ENCODE data around the gene MAML3. TPM values are rescaled to one million over a fixed set of nuclear protein-coding genes. Genes with fewer than 3 reads are reported as not detected.
A peak's percentile ranks its signal among the peaks of the same experiment; 100 is the strongest.

Gene MAML3
- total RNA-seq, 1 donor from 2014 or later: 0.79 TPM

DNA sequence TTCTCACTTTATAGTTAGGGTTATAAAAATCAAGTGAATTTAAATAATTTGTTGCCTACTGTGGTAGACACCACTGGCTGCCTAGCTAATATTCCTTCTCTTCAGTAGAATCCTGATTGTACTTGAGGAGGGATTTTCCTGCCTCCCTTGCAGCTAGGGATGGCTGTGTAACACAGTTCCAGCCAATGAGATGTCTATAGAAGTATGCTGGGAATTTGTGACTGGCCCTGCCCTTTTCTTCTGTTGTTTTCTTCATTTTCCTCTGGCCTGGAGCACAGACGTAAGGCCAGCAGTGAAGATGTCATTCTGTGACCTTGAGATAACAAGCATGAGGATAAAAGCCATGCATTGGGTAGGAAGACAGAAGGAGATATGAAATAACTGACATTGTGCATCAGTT lies 343.3 kb downstream of the MAML3 start:
- DNase-seq (ENCODE audit: low read depth) (no peak), FAIRE-seq (no peak)
- TF ChIP-seq, protein P1, sequence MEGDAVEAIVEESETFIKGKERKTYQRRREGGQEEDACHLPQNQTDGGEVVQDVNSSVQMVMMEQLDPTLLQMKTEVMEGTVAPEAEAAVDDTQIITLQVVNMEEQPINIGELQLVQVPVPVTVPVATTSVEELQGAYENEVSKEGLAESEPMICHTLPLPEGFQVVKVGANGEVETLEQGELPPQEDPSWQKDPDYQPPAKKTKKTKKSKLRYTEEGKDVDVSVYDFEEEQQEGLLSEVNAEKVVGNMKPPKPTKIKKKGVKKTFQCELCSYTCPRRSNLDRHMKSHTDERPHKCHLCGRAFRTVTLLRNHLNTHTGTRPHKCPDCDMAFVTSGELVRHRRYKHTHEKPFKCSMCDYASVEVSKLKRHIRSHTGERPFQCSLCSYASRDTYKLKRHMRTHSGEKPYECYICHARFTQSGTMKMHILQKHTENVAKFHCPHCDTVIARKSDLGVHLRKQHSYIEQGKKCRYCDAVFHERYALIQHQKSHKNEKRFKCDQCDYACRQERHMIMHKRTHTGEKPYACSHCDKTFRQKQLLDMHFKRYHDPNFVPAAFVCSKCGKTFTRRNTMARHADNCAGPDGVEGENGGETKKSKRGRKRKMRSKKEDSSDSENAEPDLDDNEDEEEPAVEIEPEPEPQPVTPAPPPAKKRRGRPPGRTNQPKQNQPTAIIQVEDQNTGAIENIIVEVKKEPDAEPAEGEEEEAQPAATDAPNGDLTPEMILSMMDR (IDR thresholded peaks at IDR 0.05; ENCODE audit: insufficient read depth, low read length, severe bottlenecking): no peak
- no peak overlapping the region for H3K4me3 ChIP-seq (ENCODE audit: low read depth, low read length)
- no peaks in the 10 kb centered on the region for H3K36me3 ChIP-seq (ENCODE audit: control insufficient read depth, insufficient read depth, low read length)
- no peaks in the 10 kb centered on the region for H3K27me3 ChIP-seq (ENCODE audit: control insufficient read depth, insufficient read depth, low read length)

DNA sequence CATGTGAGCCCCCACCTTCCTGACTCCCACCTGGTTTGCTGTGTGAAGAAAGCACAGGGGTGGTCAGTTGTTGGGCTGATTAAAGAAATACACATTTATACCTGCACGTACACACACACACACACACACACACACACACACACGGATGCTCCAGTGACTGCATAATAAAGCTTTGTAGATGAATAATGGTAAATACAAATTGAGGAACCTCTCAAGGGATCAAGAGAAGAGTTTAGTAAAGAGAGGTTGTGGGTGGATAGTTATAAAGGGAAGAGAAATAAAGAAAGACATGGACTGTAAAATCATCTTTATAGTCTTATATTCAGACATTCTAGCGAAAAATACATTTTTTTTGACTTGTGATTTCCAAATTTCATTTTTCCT lies 344.2 kb downstream of the MAML3 start:
- DNase-seq (ENCODE audit: low read depth) (no peak), FAIRE-seq (no peak)
- no peaks in the 10 kb centered on the region for H3K27me3 ChIP-seq (ENCODE audit: control insufficient read depth, insufficient read depth, low read length)
- TF ChIP-seq, protein P1 (IDR thresholded peaks at IDR 0.05; ENCODE audit: insufficient read depth, low read length, severe bottlenecking): no peak
- H3K36me3 ChIP-seq (ENCODE audit: control insufficient read depth, insufficient read depth, low read length): no peaks in the 10 kb centered on the region
- no peak overlapping the region for H3K4me3 ChIP-seq (ENCODE audit: low read depth, low read length)

DNA sequence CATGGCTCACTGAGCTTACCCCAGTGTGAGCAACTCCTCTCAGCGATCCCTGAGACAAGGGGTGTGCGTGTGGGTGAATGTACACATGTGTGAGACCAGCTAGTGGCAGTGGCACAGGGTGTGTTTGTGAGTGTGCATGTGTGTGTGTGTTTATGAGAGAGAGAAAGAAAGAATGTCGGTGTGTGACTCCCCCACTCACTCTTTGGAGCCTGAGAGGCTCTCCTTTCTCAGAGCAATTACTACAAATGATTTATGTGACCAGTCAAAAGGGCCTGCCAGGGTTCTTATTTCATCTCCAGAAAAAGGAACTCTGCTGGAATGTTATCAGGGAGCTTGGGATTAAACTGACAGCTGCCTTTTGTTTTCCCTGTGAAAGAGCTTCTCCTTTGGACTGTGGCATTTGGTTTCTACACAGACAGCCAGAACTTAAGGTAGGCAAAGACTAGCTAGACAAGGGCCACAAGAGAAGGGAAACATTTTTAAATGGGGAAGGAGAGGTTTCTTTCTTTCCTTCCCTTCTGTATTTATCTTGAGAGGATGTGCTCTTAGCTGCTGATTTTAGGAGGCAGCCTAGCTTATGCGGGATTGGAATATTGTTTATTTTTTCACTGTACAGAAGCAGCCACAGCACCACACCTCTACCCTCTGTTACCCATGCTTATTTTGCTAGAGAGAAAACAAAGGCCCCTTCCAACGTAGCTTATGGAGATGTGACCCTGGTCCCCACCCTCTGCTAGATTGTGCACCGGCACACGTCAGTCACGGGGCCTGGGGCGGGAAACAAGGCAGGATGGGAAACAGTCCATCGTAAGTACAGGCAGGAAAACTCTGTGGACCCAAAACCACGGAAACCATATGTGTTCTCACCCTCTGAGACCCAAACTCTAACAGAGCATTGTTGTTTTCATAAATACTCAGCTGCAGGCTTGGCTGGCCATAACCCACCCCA lies 344.9 kb downstream of the MAML3 start:
- Histone ChIP-seq H3K36me3 (ENCODE audit: control insufficient read depth, insufficient read depth, low read length) (no peaks in the 10 kb centered on the region), H3K4me3 (ENCODE audit: low read depth, low read length) (no peak overlapping the region), H3K27me3 (ENCODE audit: control insufficient read depth, insufficient read depth, low read length) (no peaks in the 10 kb centered on the region)
- no peak for DNase-seq (ENCODE audit: low read depth)
- peak; percentile 68 for FAIRE-seq
- TF ChIP-seq, protein P1 (IDR thresholded peaks at IDR 0.05; ENCODE audit: insufficient read depth, low read length, severe bottlenecking): no peak

DNA sequence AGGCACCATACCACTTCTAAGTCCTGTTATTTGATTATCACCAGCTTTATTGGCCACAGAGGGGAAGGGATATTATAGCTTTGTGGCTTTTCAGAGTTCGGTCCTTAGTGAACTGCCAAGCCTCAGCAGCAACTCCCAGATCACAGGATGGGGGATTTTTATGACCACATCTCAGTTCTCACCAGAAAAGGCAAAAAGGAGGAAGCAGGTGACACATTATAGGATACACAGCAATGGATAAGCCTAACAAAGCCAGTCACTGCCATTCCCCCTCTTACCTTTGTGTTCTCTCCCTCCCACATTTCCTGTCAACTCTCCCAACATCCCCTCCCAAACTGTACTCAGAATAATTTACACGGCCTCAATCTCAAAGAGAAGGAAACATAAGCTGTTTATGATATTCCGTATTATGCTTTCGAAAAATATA lies 345.6 kb downstream of the MAML3 start:
- H3K4me3 ChIP-seq (ENCODE audit: low read depth, low read length): no peak overlapping the region
- TF ChIP-seq, protein P1 (IDR thresholded peaks at IDR 0.05; ENCODE audit: insufficient read depth, low read length, severe bottlenecking): no peak
- H3K36me3 ChIP-seq (ENCODE audit: control insufficient read depth, insufficient read depth, low read length): no peaks in the 10 kb centered on the region
- H3K27me3 ChIP-seq (ENCODE audit: control insufficient read depth, insufficient read depth, low read length): no peaks in the 10 kb centered on the region
- DNase-seq (ENCODE audit: low read depth) (no peak), FAIRE-seq (no peak)

DNA sequence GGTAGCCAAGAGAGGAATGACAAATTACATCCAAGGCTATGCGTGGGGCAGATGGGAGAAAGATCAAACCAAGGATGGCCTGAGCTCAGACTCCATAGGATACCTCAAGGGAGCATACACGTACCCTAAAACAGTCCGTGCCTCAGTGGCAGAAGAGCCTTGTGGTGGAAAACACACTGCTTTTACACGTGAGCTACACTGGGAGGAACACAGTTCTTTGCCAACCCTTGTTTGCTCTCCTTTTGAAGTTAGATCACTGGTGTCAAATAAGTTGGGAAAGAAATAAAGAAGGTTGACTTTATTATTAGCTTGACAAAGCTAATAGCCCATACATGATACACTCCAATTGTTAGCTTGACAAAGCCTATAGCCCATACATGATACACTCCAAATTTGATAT lies 346.5 kb downstream of the MAML3 start:
- no peaks in the 10 kb centered on the region for H3K27me3 ChIP-seq (ENCODE audit: control insufficient read depth, insufficient read depth, low read length)
- DNase-seq (ENCODE audit: low read depth) (no peak), FAIRE-seq (no peak)
- no peaks in the 10 kb centered on the region for H3K36me3 ChIP-seq (ENCODE audit: control insufficient read depth, insufficient read depth, low read length)
- no peak overlapping the region for H3K4me3 ChIP-seq (ENCODE audit: low read depth, low read length)
- TF ChIP-seq, protein P1 (IDR thresholded peaks at IDR 0.05; ENCODE audit: insufficient read depth, low read length, severe bottlenecking): no peak

Data from bronchial epithelial cell (primary cell).